ENCODE data around the gene ACOT13. TPM values are rescaled to one million over a fixed set of nuclear protein-coding genes. Genes with fewer than 3 reads are reported as not detected.
"Not testable (repeated sequence)": the region's sequence is repeated elsewhere in the genome, so short reads cannot be mapped to it uniquely, and the experiment has no call there.

ACOT13 gene
- total RNA-seq, 1 experiment from 2014 or later, result 23.1 TPM

GRCh38 chr6:24692415-24692814 is 25.5 kb downstream of the ACOT13 start:
- no peak for DNase-seq (ENCODE audit: low read depth)

GRCh38 chr6:24692848-24693592 is 26.1 kb downstream of the ACOT13 start:
- no peak for DNase-seq (ENCODE audit: low read depth)

GRCh38 chr6:24694198-24694597 is 27.3 kb downstream of the ACOT13 start:
- no peak for DNase-seq (ENCODE audit: low read depth)

- peak; percentile 60 for DNase-seq (ENCODE audit: low read depth)
Measured at GRCh38 chr6:24695635-24696034, 28.8 kb downstream of the ACOT13 start.

GRCh38 chr6:24696097-24696496 is 29.2 kb downstream of the ACOT13 start:
- DNase-seq (ENCODE audit: low read depth), result no peak

GRCh38 chr6:24699521-24700359 is 32.9 kb downstream of the ACOT13 start:
- DNase-seq (ENCODE audit: low read depth), result no peak

- DNase-seq (ENCODE audit: low read depth), result no peak
Measured at GRCh38 chr6:24702720-24703282, 35.9 kb downstream of the ACOT13 start.

GRCh38 chr6:24704468-24704867 is 37.6 kb downstream of the ACOT13 start:
- DNase-seq (ENCODE audit: low read depth), result no peak

- no peak for DNase-seq (ENCODE audit: low read depth)
Measured at GRCh38 chr6:24708612-24709011, 41.7 kb downstream of the ACOT13 start.

- no peak for DNase-seq (ENCODE audit: low read depth)
Measured at GRCh38 chr6:24709014-24709711, 42.3 kb downstream of the ACOT13 start.

GRCh38 chr6:24710519-24711303 is 43.8 kb downstream of the ACOT13 start:
- DNase-seq (ENCODE audit: low read depth), result no peak

GRCh38 chr6:24716602-24717148 is 49.8 kb downstream of the ACOT13 start:
- DNase-seq (ENCODE audit: low read depth), result not testable (repeated sequence)

- no peak for DNase-seq (ENCODE audit: low read depth)
Measured at GRCh38 chr6:24718449-24719124, 51.7 kb downstream of the ACOT13 start.

- DNase-seq (ENCODE audit: low read depth), result peak; percentile 80
Measured at GRCh38 chr6:24719125-24719971, 52.5 kb downstream of the ACOT13 start, which contains the start of gene C6orf62. TSS of gene C6orf62 (minus strand) at chr6:24719154. CDS start at chr6:24718668, 486 bp downstream.

- peak; percentile 61 for DNase-seq (ENCODE audit: low read depth)
Measured at GRCh38 chr6:24720131-24720603, 53.3 kb downstream of the ACOT13 start.

- peak; percentile 100 for DNase-seq (ENCODE audit: low read depth)
Measured at GRCh38 chr6:24720604-24721460, 54.0 kb downstream of the ACOT13 start.

GRCh38 chr6:24721461-24722215 is 54.8 kb downstream of the ACOT13 start:
- DNase-seq (ENCODE audit: low read depth), result no peak
